ENCODE data around the gene RBFOX1.

DNA sequence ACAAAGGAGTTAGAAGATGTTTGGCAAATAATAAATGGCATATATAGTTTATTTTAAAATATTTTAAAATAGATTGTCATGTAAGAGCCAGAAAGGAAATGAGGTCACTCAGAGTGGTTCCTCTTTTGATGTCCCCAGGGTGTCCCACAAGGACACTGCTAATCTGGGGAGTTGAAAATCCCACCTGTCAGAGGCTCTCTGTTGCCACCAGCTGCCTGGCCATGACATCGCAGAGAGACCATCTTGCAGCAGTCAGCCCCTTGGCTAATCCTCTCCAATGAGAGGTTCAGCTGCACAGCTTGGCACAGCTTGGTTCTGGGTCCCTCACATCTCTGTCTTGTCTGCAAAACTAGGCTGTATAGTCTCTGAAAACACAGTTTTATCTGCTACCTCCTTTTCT is 11.0 kb upstream of the RBFOX1 start:
- TF ChIP-seq RAD21 (IDR thresholded peaks at IDR 0.05; ENCODE audit: low read depth) (no peak), EZH2 (IDR thresholded peaks at IDR 0.05) (no peak), YY1 (IDR thresholded peaks at IDR 0.05; ENCODE audit: extremely low read depth, insufficient replicate concordance, low read depth, low read length) (no peak), EGR1 (IDR thresholded peaks at IDR 0.05; ENCODE audit: low read depth) (no peak), POLR2A (IDR thresholded peaks at IDR 0.05; ENCODE audit: borderline replicate concordance, extremely low read depth, insufficient read depth, insufficient read length) (no peak), SIN3A (IDR thresholded peaks at IDR 0.05; ENCODE audit: low read depth) (no peak), POLR2AphosphoS5 (IDR thresholded peaks at IDR 0.05; ENCODE audit: low read depth, low read length) (no peak), CEBPB (IDR thresholded peaks at IDR 0.05; ENCODE audit: low read depth) (no peak)
- TF ChIP-seq, protein P1, sequence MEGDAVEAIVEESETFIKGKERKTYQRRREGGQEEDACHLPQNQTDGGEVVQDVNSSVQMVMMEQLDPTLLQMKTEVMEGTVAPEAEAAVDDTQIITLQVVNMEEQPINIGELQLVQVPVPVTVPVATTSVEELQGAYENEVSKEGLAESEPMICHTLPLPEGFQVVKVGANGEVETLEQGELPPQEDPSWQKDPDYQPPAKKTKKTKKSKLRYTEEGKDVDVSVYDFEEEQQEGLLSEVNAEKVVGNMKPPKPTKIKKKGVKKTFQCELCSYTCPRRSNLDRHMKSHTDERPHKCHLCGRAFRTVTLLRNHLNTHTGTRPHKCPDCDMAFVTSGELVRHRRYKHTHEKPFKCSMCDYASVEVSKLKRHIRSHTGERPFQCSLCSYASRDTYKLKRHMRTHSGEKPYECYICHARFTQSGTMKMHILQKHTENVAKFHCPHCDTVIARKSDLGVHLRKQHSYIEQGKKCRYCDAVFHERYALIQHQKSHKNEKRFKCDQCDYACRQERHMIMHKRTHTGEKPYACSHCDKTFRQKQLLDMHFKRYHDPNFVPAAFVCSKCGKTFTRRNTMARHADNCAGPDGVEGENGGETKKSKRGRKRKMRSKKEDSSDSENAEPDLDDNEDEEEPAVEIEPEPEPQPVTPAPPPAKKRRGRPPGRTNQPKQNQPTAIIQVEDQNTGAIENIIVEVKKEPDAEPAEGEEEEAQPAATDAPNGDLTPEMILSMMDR (IDR thresholded peaks at IDR 0.05 in 2 of 3, conservative IDR thresholded peaks at IDR 0.05 in 1 of 3; ENCODE audit: borderline replicate concordance in 1 of 3, insufficient read depth in 1 of 3, low read depth in 2 of 3, low read length in 2 of 3): no peak
